Ishikawa (cell line): ENCODE measurements around the gene ZCCHC14.

Experiments used
- CEBPB ChIP-seq: IDR thresholded peaks from 2 replicates; pipeline ENCODE4 v1.6.1; 2012
- CREB1 ChIP-seq: IDR thresholded peaks from 2 replicates; pipeline ENCODE4 v1.6.1; 2012; ENCODE audit warnings: low read depth
- EGR1 ChIP-seq: IDR thresholded peaks from 2 replicates; pipeline ENCODE4 v1.6.1; 2012
- EP300 ChIP-seq: IDR thresholded peaks from 2 replicates; pipeline ENCODE4 v1.6.1; 2012; ENCODE audit warnings: borderline replicate concordance
- FOXM1 ChIP-seq: IDR thresholded peaks from 2 replicates; pipeline ENCODE4 v1.6.1; 2012; ENCODE audit warnings: low read depth, borderline replicate concordance
- NFIC ChIP-seq: IDR thresholded peaks from 2 replicates; pipeline ENCODE4 v1.6.1; 2012
- RAD21 ChIP-seq: IDR thresholded peaks from 2 replicates; pipeline ENCODE4 v1.6.1; 2012; ENCODE audit warnings: low read depth
- TAF1 ChIP-seq: IDR thresholded peaks from 2 replicates; pipeline ENCODE4 v1.6.1; 2012; ENCODE audit warnings: low read depth, mild to moderate bottlenecking
- TCF12 ChIP-seq: IDR thresholded peaks from 2 replicates; pipeline ENCODE4 v1.6.1; 2012; ENCODE audit warnings: low read depth
- TEAD4 ChIP-seq: IDR thresholded peaks from 2 replicates; pipeline ENCODE4 v1.6.1; 2012
- YY1 ChIP-seq: IDR thresholded peaks from 2 replicates; pipeline ENCODE4 v1.6.1; 2012; ENCODE audit warnings: low read depth
- ZBTB7A ChIP-seq: IDR thresholded peaks from 2 replicates; pipeline ENCODE4 v1.6.1; 2012; ENCODE audit warnings: low read depth
- TF ChIP-seq, protein P1 (sequence below): IDR thresholded peaks from 2 replicates; pipeline ENCODE4 v1.6.1; 2012
- TF ChIP-seq, protein P2 (sequence below): IDR thresholded peaks from 2 replicates; pipeline ENCODE4 v1.6.1; 2012
- TF ChIP-seq, protein P3 (sequence below): IDR thresholded peaks from 2 replicates; pipeline ENCODE4 v1.6.1; 2012; ENCODE audit warnings: low read depth, mild to moderate bottlenecking

ZCCHC14 gene

DNA sequence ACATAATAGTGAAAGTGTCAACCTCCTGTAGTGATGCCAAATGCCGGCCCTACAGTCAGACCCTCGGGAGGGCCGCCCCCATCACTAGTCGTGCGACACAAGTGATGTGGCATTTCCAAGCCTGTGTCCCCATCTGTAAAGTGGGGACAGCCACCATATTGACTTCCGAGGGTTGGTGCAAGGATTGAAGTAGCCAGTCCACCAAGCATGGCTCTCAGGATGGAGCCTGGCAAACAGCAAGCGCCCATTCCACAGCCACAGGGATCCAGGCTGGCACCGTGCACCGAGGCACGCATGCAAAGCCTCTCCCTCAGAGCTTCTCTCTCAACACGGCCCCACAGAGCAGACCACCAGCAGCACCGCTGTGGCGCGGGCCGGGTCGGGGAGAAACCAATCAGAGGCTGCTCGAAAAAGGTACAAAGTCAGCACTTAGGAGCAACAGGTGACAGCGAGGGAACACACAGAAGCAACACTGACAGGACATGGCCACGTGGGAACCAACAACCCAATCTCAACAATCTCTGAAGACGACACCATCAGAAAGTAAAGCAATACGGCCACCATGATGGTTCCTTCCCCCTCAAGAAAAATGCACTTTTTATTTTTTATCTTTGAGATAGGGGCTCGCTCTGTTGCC is 20.6 kb downstream of the ZCCHC14 start:
- TF ChIP-seq CEBPB (no peak), EP300 (no peak), RAD21 (no peak), TCF12 (no peak), TEAD4 (no peak), EGR1 (no peak)
- TF ChIP-seq, protein P1, sequence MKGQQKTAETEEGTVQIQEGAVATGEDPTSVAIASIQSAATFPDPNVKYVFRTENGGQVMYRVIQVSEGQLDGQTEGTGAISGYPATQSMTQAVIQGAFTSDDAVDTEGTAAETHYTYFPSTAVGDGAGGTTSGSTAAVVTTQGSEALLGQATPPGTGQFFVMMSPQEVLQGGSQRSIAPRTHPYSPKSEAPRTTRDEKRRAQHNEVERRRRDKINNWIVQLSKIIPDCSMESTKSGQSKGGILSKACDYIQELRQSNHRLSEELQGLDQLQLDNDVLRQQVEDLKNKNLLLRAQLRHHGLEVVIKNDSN: no peak
- TF ChIP-seq, protein P2, sequence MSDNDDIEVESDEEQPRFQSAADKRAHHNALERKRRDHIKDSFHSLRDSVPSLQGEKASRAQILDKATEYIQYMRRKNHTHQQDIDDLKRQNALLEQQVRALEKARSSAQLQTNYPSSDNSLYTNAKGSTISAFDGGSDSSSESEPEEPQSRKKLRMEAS: no peak

DNA sequence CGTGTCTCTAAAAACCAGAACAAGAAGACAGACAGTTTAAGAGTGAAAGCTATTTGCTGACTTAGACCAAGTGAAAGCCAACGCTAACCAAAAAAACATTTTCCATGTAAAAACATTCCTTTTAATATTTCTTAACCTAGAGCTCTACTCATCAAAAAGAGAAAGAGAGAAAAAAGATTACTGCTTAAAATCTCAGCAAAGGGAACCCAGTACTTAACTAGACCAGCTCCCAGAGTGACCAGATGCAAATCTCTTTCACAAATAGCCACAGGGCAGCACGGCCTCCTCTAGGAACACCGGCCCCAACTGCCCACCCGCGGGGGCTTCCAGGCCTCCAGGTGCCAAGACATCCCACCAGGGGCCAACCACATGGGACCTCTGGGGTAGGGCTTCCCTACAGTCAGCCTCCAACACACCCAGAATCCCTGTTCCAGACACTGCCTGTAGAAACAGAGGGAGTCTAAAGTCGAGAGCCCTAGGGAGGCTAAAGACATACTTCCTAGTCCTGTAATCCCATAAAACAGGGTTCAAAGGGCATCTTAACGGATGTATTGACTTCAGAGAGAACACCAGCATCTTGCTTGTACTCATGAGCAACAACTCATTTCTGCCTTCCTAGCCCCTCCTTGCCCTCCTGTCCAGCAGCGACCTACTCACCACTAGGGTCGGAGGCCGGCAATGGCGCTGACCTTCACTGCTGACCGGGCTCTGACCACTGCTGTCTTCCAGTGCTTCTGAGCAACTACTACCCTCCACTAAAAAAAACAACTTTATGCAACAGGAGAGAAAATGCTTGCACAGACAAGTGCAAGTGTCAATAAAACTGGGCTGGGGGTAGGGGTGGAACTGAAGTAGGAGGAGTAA is 21.3 kb downstream of the ZCCHC14 start:
- no peak for TF ChIP-seq FOXM1
- no peak for TF ChIP-seq CREB1
- no peak for TF ChIP-seq EP300
- TF ChIP-seq RAD21: no peak
- no peak for TF ChIP-seq EGR1
- TF ChIP-seq TAF1: no peak
- TF ChIP-seq NFIC: no peak
- no peak for TF ChIP-seq TEAD4
- TF ChIP-seq YY1: no peak
- TF ChIP-seq, protein P2: no peak
- TF ChIP-seq, protein P1: no peak
- TF ChIP-seq TCF12: no peak
- TF ChIP-seq, protein P3, sequence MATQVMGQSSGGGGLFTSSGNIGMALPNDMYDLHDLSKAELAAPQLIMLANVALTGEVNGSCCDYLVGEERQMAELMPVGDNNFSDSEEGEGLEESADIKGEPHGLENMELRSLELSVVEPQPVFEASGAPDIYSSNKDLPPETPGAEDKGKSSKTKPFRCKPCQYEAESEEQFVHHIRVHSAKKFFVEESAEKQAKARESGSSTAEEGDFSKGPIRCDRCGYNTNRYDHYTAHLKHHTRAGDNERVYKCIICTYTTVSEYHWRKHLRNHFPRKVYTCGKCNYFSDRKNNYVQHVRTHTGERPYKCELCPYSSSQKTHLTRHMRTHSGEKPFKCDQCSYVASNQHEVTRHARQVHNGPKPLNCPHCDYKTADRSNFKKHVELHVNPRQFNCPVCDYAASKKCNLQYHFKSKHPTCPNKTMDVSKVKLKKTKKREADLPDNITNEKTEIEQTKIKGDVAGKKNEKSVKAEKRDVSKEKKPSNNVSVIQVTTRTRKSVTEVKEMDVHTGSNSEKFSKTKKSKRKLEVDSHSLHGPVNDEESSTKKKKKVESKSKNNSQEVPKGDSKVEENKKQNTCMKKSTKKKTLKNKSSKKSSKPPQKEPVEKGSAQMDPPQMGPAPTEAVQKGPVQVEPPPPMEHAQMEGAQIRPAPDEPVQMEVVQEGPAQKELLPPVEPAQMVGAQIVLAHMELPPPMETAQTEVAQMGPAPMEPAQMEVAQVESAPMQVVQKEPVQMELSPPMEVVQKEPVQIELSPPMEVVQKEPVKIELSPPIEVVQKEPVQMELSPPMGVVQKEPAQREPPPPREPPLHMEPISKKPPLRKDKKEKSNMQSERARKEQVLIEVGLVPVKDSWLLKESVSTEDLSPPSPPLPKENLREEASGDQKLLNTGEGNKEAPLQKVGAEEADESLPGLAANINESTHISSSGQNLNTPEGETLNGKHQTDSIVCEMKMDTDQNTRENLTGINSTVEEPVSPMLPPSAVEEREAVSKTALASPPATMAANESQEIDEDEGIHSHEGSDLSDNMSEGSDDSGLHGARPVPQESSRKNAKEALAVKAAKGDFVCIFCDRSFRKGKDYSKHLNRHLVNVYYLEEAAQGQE: no peak
- no peak for TF ChIP-seq ZBTB7A
- TF ChIP-seq CEBPB: no peak

DNA sequence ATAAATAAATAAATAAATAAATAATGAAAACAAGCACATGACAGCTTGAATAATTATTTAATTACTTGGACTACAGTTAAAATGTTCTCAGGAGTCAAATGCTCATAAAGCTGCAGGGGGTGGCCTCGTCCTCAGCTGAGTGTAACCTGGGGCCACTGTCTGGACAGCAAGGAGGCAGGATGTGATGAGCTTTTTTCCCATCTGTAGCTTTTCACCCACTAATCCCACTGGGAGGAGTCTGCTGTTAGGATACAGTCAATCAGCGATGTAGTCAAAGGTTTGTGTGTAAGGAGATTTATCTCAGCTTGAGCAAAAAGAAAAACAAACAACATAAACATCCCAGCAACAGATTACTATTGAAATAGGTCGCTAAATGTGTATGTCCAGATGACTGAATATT is 22.5 kb downstream of the ZCCHC14 start:
- no peak for TF ChIP-seq RAD21
- TF ChIP-seq, protein P2: no peak
- TF ChIP-seq FOXM1: no peak
- no peak for TF ChIP-seq EGR1
- no peak for TF ChIP-seq TCF12
- TF ChIP-seq CREB1: no peak
- no peak for TF ChIP-seq TEAD4
- TF ChIP-seq TAF1: no peak
- no peak for TF ChIP-seq CEBPB
- TF ChIP-seq NFIC: no peak

DNA sequence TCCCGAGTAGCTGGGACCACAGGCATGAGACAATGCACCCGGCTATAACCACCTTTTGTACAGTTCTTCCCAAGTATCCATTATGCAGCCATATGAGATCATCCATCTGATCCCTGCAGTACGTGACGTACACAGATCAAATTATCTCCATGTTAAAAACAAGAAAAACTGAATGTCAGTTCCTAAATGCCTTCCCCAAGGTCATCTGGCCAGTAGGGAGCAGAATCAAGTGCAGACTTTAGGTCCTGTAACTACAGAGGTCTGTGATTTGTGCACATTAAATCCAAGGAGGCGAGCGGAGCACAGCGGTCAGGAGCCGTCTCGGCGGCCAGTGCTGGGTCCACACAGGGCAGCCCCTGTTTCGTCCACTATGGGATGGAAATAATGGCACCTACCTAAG is 23.7 kb downstream of the ZCCHC14 start:
- TF ChIP-seq NFIC: no peak
- no peak for TF ChIP-seq YY1
- no peak for TF ChIP-seq ZBTB7A
- no peak for TF ChIP-seq RAD21
- no peak for TF ChIP-seq TAF1
- TF ChIP-seq CEBPB: no peak
- TF ChIP-seq TCF12: no peak
- TF ChIP-seq FOXM1: no peak
- TF ChIP-seq, protein P2: no peak
- TF ChIP-seq TEAD4: no peak
- TF ChIP-seq, protein P1: no peak
- TF ChIP-seq EGR1: no peak

DNA sequence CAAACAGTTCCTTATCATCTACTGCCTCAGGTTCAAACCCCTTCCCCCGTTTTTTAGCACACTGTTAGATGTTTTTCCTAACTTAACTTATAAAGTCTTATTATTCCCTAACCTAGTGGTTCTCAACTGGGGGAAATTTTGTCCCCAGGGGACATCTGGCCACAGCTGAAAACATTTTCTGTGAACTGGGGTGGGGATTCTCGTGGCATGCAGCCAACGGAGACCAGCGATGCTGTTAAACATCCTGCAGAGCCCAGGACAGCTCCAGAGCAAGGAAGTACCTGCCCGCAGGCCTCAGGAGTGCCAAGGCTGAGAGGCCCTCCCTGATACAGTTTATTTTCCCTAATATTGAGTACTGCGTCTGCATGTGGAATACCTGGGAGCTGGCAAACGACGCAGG is 24.3 kb downstream of the ZCCHC14 start:
- TF ChIP-seq, protein P3: no peak
- TF ChIP-seq TCF12: no peak
- TF ChIP-seq CREB1: no peak
- TF ChIP-seq TEAD4: no peak
